NCI-H2107 treated with DMSO at 0.1 percent for 48 hours (cell line): ENCODE results near the gene AGPAT2.
"Not testable (repeated sequence)": the region's sequence is repeated elsewhere in the genome, so short reads cannot be mapped to it uniquely, and the experiment has no call there.

ENCODE experiments used
- DNase-seq: peaks from one replicate; lab custom pipeline; 2025; ENCODE audit not compliant: unreplicated experiment; lab: John Stamatoyannopoulos, UW

The AGPAT2 gene

GRCh38 chr9:136720898-136721338 is 33.7 kb upstream of the AGPAT2 start:
- no peak for DNase-seq

- no peak for DNase-seq
These were observed 33.1 kb upstream of the AGPAT2 start for GRCh38 chr9:136720251-136720897.

- no peak for DNase-seq
These were observed 32.1 kb upstream of the AGPAT2 start for GRCh38 chr9:136719195-136719880.

GRCh38 chr9:136718345-136719194 is 31.3 kb upstream of the AGPAT2 start:
- no peak for DNase-seq

DNA sequence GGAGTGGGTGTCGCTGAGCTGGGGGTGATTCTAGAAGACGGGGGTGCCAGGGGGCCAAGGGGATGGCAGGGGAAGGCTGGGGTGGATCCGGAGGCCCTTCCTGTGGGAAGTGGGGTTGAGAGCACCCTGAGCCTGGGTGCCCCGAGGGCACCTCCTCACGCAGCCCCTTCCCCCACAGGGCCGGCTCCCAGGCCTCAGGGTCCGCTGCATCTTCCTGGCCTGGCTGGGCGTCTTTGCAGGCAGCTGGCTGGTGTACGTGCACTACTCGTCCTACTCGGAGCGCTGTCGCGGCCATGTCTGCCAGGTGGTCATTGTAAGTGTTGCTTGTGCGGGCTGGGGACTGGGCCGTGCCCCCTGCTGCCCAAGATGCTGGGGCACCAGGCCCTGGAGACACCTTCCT is 30.1 kb upstream of the AGPAT2 start:
- DNase-seq, result no peak

- DNase-seq, result no peak
These were observed 27.6 kb upstream of the AGPAT2 start for GRCh38 chr9:136714893-136715274.

- no peak for DNase-seq
These were observed 27.0 kb upstream of the AGPAT2 start for GRCh38 chr9:136714096-136714892.

- DNase-seq, result no peak
These were observed 26.3 kb upstream of the AGPAT2 start for GRCh38 chr9:136713550-136713949.

- no peak for DNase-seq
These were observed 25.7 kb upstream of the AGPAT2 start for GRCh38 chr9:136712690-136713544.

DNA sequence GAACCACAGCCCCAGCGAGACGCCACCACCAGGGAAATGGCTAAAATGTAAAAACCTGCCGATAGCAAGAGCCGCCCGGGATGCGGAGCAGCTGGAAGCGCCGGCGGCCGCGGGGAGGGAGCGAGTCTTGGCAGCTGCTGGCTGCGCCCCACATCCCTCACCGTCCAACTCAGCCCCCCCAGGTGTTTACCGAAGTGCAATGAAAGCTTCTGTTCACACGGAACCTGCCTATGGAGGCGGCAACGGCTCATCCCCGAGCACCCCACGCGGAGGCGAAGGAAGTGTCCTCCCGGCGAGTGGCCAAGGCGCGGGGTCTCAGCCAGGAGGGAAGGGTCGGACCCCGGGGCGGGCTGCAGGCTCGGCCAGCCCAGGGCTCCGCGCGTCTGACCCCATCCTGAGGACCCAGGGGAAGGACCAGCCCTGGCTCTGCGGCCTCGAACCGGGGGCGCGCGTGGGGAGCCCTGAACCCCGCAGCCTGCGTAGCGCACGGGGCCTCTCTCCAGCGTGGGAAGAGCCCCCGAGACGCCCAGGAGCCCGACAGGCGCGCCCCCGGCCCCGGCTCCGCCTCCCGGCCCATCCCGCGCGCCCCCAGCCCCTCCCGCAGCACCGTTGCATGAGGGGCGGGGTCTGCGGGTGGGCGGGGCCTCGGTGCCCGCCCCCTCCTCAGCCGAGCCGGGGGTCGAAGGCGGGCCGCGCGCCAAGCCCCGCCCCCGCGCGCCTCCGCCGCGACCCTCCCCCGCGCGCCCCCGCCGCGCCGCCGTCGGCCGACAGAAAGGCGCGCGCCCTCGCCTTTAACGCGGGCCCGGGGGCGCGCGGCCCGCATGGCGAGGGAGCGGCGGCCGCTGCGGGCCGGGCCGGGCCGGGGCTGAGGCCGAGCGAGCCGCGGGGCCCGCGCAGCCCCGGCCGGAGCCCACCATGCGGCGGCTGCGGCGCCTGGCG is 24.8 kb upstream of the AGPAT2 start, which contains the start of gene DIPK1B:
TSS of gene DIPK1B (plus strand) at position 822 of the 939 bp plus-strand sequence. CDS start at position 916, 94 bp downstream.
- peak; percentile 66 for DNase-seq

GRCh38 chr9:136711219-136711648 is 24.0 kb upstream of the AGPAT2 start:
- DNase-seq, result not testable (repeated sequence)

DNA sequence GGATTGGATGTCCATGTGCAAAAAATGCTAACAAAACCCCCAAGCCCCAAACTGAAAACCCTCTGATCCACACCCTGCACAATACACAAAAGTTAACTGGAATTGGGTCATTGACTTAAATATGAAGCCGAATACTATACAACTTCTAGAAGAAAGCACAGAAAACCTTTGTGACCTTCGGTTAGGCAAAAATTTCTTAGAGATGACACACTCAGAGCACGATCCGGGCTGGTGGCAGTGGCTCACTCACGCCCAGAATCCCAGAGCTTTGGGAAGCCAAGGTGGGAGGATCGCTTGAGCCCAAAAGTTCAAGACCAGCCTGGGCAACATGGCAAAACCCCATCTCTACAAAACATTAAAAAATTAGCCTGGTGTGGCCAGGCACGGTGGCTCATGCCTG is 23.3 kb upstream of the AGPAT2 start:
- DNase-seq, result no peak

DNA sequence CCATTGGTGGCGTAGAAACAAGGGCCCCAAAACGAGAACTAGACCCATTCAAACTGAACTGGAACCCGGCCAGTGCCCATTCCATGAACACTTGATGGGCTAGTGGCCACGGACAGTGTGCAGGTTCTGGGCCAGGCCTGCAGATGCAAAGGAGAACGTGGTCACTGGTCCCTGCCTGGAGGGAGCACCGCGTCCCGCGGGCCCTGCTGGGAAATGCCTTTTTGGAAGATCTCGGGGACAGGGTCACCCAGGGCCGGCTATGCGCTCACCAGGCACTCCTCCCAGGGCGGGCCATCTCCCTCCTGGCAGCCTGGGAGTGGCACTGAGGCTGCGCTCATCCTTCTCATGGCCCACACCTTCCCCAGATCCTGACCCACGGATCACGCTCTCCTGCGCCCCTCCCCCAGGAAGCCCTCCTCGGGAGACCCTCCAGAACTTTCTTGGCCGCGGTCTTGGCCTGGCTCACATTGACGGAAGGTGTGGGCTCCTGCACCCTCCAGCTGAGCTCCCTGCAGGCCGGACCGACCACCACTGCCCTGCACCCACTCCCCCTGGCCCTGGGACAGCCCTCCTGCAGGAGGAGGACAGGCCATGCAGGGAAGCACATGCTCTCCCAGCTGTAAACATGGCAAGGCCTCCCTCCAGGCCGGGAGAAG is 22.3 kb upstream of the AGPAT2 start:
- DNase-seq, result no peak

DNA sequence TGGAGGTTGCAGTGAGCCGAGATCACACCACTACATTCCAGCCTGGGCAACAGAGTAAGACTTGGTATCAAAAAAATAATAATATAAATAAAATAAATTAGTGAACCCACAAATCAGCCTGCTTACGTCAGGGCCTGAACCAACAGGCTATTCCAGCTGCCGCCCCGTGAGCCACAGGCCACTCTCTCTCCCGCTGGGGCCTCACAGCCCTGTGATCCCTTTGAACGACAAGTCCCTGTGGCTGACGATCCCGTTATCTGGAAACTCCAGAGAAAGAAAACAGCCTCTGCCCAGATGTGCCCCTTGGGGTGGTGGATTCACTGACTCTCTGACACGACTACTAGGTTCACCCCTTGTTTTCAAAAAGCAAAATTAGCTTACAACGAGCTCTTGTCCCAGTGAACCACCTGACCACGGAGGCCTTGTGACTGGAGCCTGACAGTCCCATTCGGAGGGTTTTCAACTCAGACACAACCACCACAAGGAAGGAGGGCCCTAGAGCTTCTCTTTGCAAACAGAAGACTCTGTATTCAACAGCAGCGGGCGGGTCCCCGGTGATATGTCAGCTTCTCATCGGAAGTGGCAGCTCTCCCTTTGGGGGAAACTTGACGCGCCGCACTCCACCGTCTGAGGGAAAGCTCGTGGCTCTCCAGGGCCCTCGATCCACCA is 20.7 kb upstream of the AGPAT2 start:
- DNase-seq, result no peak

DNA sequence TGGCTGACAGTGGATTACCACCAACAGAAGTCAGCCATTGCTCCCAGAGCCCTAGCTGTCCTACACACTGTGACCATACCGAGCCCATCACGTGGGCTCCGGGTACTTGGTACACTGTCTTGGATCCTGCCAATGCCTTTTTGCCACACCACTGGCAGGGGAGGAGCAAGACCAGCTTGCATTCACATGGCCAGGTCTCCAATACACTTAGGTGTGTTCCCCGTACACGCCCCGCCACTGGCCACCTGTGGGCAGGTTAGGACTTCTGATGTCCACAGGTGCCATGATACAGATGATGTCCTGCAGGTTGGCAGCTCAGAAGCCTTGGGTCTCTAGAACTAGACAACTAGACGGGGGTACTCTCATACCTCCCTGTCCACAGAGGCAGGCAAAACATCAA is 19.8 kb upstream of the AGPAT2 start:
- DNase-seq, result no peak

DNA sequence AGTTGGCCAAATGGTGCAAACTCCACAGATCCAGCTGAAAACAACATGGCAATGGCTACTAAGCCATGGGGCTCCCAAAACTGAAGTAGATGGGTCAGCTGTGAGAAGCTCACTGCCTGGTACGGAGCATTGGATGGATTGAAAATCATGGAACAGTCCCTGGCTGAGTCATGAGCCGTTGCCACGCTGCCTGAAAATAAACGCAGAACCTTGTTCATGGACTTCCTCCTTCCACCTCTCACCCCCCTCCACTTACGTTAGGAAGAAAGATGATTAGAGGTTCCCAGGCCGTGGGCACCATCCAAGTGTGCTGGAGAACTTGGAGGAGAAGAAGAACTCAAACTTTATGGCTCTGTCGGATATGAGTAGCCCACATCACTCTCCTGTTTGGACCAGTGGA is 18.3 kb upstream of the AGPAT2 start:
- no peak for DNase-seq

- not testable (repeated sequence) for DNase-seq
These were observed 17.5 kb upstream of the AGPAT2 start for GRCh38 chr9:136704741-136705140.
